Prostate gland (tissue), 2 donors: ENCODE results near the gene TTC31.
"Not testable (repeated sequence)": the region's sequence is repeated elsewhere in the genome, so short reads cannot be mapped to it uniquely, and the experiment has no call there.

ENCODE experiments used
- POLR2AphosphoS5 ChIP-seq: sonication (generic); formaldehyde crosslinking; IDR thresholded peaks from one replicate; pipeline ENCODE4 v1.6.1; 2017; ENCODE audit warnings: antibody characterized with exemption
- TF ChIP-seq, protein P1 (sequence below), 4 experiments: fragments of 200-600 bp in 2 of 4; fragments of 450-650 bp in 2 of 4; sonication (generic) in 2 of 4; IDR thresholded peaks; 1 replicate in 3 of 4; 2 replicates in 1 of 4; pipeline ENCODE4 v1.5.1; 2016 to 2019; ENCODE audit warnings: antibody characterized with exemption in 4 of 4, mild to moderate bottlenecking in 2 of 4, moderate library complexity in 2 of 4

GRCh38 chr2:74483675-74484164, 839 bp downstream of the TTC31 start:
- TF ChIP-seq, protein P1, sequence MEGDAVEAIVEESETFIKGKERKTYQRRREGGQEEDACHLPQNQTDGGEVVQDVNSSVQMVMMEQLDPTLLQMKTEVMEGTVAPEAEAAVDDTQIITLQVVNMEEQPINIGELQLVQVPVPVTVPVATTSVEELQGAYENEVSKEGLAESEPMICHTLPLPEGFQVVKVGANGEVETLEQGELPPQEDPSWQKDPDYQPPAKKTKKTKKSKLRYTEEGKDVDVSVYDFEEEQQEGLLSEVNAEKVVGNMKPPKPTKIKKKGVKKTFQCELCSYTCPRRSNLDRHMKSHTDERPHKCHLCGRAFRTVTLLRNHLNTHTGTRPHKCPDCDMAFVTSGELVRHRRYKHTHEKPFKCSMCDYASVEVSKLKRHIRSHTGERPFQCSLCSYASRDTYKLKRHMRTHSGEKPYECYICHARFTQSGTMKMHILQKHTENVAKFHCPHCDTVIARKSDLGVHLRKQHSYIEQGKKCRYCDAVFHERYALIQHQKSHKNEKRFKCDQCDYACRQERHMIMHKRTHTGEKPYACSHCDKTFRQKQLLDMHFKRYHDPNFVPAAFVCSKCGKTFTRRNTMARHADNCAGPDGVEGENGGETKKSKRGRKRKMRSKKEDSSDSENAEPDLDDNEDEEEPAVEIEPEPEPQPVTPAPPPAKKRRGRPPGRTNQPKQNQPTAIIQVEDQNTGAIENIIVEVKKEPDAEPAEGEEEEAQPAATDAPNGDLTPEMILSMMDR (IDR thresholded peaks at IDR 0.05) = not testable (repeated sequence)
- not testable (repeated sequence) for TF ChIP-seq POLR2AphosphoS5
